AG09309 (cell line): ENCODE measurements around the gene PTGES3.
A peak's percentile ranks its signal among the peaks of the same experiment; 100 is the strongest.

Experiments used
- DNase-seq: peaks from one replicate; pipeline ENCODE4 v3.0.0-alpha.2; 2010; ENCODE audit warnings: low read depth
- H3K4me3 ChIP-seq: 2 replicates; pipeline ENCODE4 v1.5.1; 2011; ENCODE audit warnings: mild to moderate bottlenecking, low read depth, low read length, moderate library complexity; ENCODE audit not compliant: control insufficient read depth
- CTCF ChIP-seq: IDR thresholded peaks from 2 replicates; pipeline ENCODE4 v1.5.1; 2011; ENCODE audit warnings: mild to moderate bottlenecking, low read depth, low read length, inconsistent platforms; ENCODE audit not compliant: insufficient read depth, control insufficient read depth; ENCODE audit errors: missing control alignments

Gene PTGES3

GRCh38 chr12:56629459-56630179 lies 58.5 kb downstream of the PTGES3 start:
- no peak for DNase-seq
- peak overlapping the region; percentile 62 for H3K4me3 ChIP-seq
- TF ChIP-seq CTCF: no peak

- peak; percentile 32 for DNase-seq
- no peak for TF ChIP-seq CTCF
- H3K4me3 ChIP-seq: peak overlapping the region; percentile 62
Observed at GRCh38 chr12:56628671-56629458, 59.2 kb downstream of the PTGES3 start.

GRCh38 chr12:56626701-56627100 lies 61.4 kb downstream of the PTGES3 start:
- no peak for DNase-seq
- TF ChIP-seq CTCF: no peak
- no peak overlapping the region for H3K4me3 ChIP-seq

GRCh38 chr12:56622535-56622934 lies 65.5 kb downstream of the PTGES3 start:
- no peak for TF ChIP-seq CTCF
- DNase-seq: no peak
- no peak overlapping the region for H3K4me3 ChIP-seq

- DNase-seq: no peak
- TF ChIP-seq CTCF: no peak
- H3K4me3 ChIP-seq: no peak overlapping the region
Observed at GRCh38 chr12:56616925-56617324, 71.2 kb downstream of the PTGES3 start.

- no peak for DNase-seq
- no peak for TF ChIP-seq CTCF
Observed at GRCh38 chr12:56616244-56616643, 71.8 kb downstream of the PTGES3 start.

More at GRCh38 chr12:56616244-56616643, 71.8 kb downstream of the PTGES3 start:
- H3K4me3 ChIP-seq: no peak overlapping the region
